DOHH2 (cell line): Measurements from ENCODE around the gene P2RY14.

Experiments used
- H3F3A ChIP-seq: fragments of 200-600 bp; sonication (generic), shearing (Covaris generic); 2 replicates; pipeline ENCODE4 v1.6.0; 2016; ENCODE audit warnings: antibody characterized with exemption, mild to moderate bottlenecking; ENCODE audit not compliant: control insufficient read depth, insufficient read depth
- H3K27ac ChIP-seq: fragments of 200-600 bp; sonication (generic); 2 replicates; pipeline ENCODE4 v1.5.1; 2014; ENCODE audit warnings: low read depth, mild to moderate bottlenecking, low read length, moderate library complexity
- H3K27me3 ChIP-seq: fragments of 200-600 bp; sonication (generic); 2 replicates; pipeline ENCODE4 v1.6.1; 2014; ENCODE audit warnings: mild to moderate bottlenecking, low read length, mixed read lengths; ENCODE audit not compliant: control insufficient read depth
- H3K36me3 ChIP-seq: fragments of 200-600 bp; sonication (generic); 2 replicates; pipeline ENCODE4 v1.6.1; 2014; ENCODE audit warnings: mild to moderate bottlenecking, low read length, moderate library complexity, mixed read lengths; ENCODE audit not compliant: control insufficient read depth
- H3K4me1 ChIP-seq: fragments of 200-600 bp; sonication (generic); 2 replicates; pipeline ENCODE4 v1.6.1; 2014; ENCODE audit warnings: mild to moderate bottlenecking, low read length, mixed read lengths; ENCODE audit not compliant: control insufficient read depth
- H3K4me2 ChIP-seq: fragments of 200-600 bp; sonication (generic); 2 replicates; pipeline ENCODE4 v1.6.0; 2014; ENCODE audit warnings: mild to moderate bottlenecking, low read length, moderate library complexity
- H3K4me3 ChIP-seq: fragments of 200-600 bp; sonication (generic); 2 replicates; pipeline ENCODE4 v1.5.1; 2014; ENCODE audit warnings: mild to moderate bottlenecking, low read length, mixed read lengths
- H3K79me2 ChIP-seq: fragments of 200-600 bp; sonication (generic); 2 replicates; pipeline ENCODE4 v1.6.1; 2014; ENCODE audit warnings: mild to moderate bottlenecking, low read length, mixed read lengths; ENCODE audit not compliant: control insufficient read depth
- H3K9me2 ChIP-seq: fragments of 200-600 bp; sonication (generic); replicated peaks from 2 replicates; pipeline ENCODE4 v1.6.1; 2014; ENCODE audit warnings: mild to moderate bottlenecking, low read length, mixed read lengths; ENCODE audit not compliant: control insufficient read depth
- H3K9me3 ChIP-seq: fragments of 200-600 bp; sonication (generic); 2 replicates; pipeline ENCODE4 v1.6.1; 2014; ENCODE audit warnings: antibody characterized with exemption, low read length, mixed read lengths; ENCODE audit not compliant: control insufficient read depth, insufficient read depth
- H4K20me1 ChIP-seq: fragments of 200-600 bp; sonication (generic); 2 replicates; pipeline ENCODE4 v1.6.0; 2014; ENCODE audit warnings: low read depth, mild to moderate bottlenecking, antibody characterized with exemption, low read length, moderate library complexity; ENCODE audit not compliant: control insufficient read depth, insufficient read depth
- EZH2phosphoT487 ChIP-seq: fragments of 200-600 bp; sonication (generic); IDR thresholded peaks from 2 replicates; pipeline ENCODE4 v1.6.1; 2017; ENCODE audit warnings: borderline replicate concordance, mild to moderate bottlenecking, antibody characterized with exemption, low read length, moderate library complexity, mixed read lengths
- TF ChIP-seq, protein P1 (sequence below): fragments of 200-600 bp; sonication (generic); IDR thresholded peaks from one replicate; pipeline ENCODE4 v1.5.1; 2014; ENCODE audit warnings: antibody characterized with exemption, mild to moderate bottlenecking, low read depth, low read length; ENCODE audit not compliant: poor library complexity, severe bottlenecking

Gene P2RY14

DNA sequence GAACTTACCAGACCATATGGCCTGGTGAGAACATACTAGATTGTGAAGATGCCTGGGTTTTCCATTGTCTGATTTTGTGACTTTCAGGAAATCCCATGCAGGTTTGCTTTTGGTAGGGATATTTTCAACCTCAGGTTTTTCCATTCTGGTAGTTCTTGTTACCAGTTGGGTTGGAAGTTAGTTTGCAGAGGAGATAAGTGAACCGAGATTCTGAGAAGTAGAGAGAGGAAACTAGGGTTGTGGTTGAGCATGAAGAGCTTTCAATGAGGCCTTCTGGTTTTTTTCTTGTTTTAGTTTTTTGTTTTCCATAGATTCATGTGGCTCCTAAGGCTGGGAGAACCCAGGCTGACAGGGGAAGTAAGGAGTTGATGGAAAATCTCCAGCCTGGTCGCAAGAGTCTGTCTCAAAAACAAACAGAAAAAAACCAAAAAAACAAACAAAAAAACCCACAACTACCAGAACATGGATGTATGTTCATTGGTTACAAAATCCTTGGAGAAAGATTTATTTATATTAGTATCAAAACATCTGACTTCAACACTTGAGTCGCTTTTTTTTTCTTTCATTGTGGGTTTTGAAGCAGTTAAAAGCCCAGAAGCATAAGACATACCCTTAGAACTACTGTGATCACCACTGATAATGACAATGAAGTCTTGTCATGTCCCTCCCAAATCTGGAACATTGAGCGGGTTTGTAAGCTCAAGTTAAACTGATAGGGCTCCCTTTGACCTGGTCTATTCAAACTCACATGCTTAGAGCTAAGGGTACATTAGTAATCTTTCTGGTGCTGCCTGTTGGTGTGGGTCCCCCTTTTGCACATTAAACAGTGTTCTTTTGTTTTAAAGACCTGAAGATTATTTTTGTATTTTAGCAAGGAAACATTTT lies 78.5 kb downstream of the P2RY14 start:
- no peaks in the 10 kb centered on the region for H3K79me2 ChIP-seq
- H3K36me3 ChIP-seq, result no peaks in the 10 kb centered on the region
- no peaks in the 10 kb centered on the region for H3K27me3 ChIP-seq
- no peaks in the 10 kb centered on the region for H3K9me3 ChIP-seq
- H3K27ac ChIP-seq, result no peak overlapping the region
- no peaks in the 10 kb centered on the region for H3K4me1 ChIP-seq
- no peak overlapping the region for H3K4me2 ChIP-seq
- no peaks in the 10 kb centered on the region for H3K9me2 ChIP-seq
- no peaks in the 10 kb centered on the region for H4K20me1 ChIP-seq
- H3F3A ChIP-seq, result no peaks in the 10 kb centered on the region
- H3K4me3 ChIP-seq, result no peak overlapping the region
- TF ChIP-seq, protein P1, sequence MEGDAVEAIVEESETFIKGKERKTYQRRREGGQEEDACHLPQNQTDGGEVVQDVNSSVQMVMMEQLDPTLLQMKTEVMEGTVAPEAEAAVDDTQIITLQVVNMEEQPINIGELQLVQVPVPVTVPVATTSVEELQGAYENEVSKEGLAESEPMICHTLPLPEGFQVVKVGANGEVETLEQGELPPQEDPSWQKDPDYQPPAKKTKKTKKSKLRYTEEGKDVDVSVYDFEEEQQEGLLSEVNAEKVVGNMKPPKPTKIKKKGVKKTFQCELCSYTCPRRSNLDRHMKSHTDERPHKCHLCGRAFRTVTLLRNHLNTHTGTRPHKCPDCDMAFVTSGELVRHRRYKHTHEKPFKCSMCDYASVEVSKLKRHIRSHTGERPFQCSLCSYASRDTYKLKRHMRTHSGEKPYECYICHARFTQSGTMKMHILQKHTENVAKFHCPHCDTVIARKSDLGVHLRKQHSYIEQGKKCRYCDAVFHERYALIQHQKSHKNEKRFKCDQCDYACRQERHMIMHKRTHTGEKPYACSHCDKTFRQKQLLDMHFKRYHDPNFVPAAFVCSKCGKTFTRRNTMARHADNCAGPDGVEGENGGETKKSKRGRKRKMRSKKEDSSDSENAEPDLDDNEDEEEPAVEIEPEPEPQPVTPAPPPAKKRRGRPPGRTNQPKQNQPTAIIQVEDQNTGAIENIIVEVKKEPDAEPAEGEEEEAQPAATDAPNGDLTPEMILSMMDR, result no peak
- no peak for TF ChIP-seq EZH2phosphoT487

DNA sequence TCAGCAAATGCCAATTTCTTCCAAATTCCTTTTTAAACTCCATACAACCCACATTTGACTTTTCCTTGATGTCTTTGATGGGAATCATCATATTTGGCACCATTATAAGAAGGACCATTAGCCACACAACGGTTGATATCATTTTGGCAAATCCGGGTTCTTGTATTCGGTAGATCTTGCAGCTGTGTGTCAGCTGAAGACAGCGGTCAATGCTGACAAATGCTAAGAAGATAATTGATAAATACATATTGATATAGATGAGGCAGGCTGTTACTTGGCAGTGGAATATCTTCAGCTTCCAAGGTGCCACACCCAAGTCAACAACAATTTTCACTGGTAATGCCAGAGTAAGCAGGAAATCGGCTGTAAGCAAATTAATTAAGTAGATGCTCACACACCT lies 79.5 kb downstream of the P2RY14 start:
- no peak for TF ChIP-seq EZH2phosphoT487
- TF ChIP-seq, protein P1, result no peak
- no peaks in the 10 kb centered on the region for H3K4me1 ChIP-seq
- no peak overlapping the region for H3K27ac ChIP-seq

DNA sequence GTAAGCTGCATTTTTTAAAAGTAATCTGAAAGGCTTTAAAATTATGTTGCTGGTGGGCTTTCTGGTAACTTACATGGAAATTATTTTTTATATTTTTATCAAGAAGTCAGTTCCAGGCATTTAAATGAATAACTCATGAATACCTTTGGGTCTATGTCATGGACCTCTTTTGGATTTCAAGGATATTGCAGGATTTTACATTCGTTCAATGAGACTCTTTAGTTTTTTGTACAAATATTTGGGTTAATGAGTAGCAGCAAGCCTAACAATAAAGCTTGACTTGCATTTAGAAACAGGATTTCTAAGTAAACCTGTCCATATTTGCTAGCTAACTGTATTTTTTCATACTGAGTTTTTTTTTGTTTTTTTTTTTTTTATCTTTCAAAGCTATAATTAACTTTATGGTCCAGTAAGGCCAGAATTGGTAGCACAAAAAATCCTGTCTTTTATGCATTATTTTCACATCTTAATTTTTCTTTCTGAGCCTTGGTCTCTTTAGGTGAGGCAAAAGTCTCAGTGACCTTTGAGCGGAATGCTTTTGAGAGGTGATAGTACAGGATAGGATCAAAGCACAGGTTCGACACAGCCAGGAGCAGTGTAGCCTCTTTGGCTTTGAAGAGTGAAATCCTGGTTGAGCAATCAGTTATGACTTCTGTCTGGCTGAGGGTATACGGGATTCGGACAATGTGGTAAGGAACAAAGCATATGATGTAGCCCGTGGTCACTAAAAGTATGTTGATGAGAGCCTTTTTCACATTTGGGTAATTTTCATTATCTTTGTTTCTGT lies 80.2 kb downstream of the P2RY14 start:
- Histone ChIP-seq H4K20me1 (no peaks in the 10 kb centered on the region), H3F3A (no peaks in the 10 kb centered on the region), H3K79me2 (no peaks in the 10 kb centered on the region), H3K4me2 (no peak overlapping the region), H3K9me3 (no peaks in the 10 kb centered on the region), H3K27ac (no peak overlapping the region), H3K9me2 (no peaks in the 10 kb centered on the region), H3K4me3 (no peak overlapping the region), H3K36me3 (no peaks in the 10 kb centered on the region), H3K4me1 (no peaks in the 10 kb centered on the region), H3K27me3 (no peaks in the 10 kb centered on the region)
- TF ChIP-seq EZH2phosphoT487, result no peak
- TF ChIP-seq, protein P1, result no peak

More for the DNA sequence above, 79.5 kb downstream of the P2RY14 start:
- Histone ChIP-seq H3K27me3 (no peaks in the 10 kb centered on the region), H4K20me1 (no peaks in the 10 kb centered on the region), H3K9me2 (no peaks in the 10 kb centered on the region), H3K4me3 (no peak overlapping the region), H3K36me3 (no peaks in the 10 kb centered on the region), H3K9me3 (no peaks in the 10 kb centered on the region), H3K79me2 (no peaks in the 10 kb centered on the region), H3K4me2 (no peak overlapping the region), H3F3A (no peaks in the 10 kb centered on the region)
